Measurements from ENCODE around the gene ADAMTS20.

ADAMTS20 gene

GRCh38 chr12:43571885-43572284 lies 19.9 kb upstream of the ADAMTS20 start:
- Histone ChIP-seq H3K27me3 (replicated peaks; ENCODE audit: insufficient read depth, low read length) (no peaks in the 10 kb centered on the region), H3K4me3 (ENCODE audit: low read length) (no peak overlapping the region), H3K9ac (ENCODE audit: low read length) (no peak overlapping the region), H3K4me1 (ENCODE audit: low read length) (no peaks in the 10 kb centered on the region), H3K79me2 (ENCODE audit: low read length) (no peaks in the 10 kb centered on the region), H2AFZ (ENCODE audit: low read length) (no peak overlapping the region), H3K4me2 (ENCODE audit: low read depth, low read length) (no peak overlapping the region), H4K20me1 (ENCODE audit: insufficient read depth, low read length) (no peaks in the 10 kb centered on the region), H3F3A (ENCODE audit: insufficient read depth, low read length) (no peaks in the 10 kb centered on the region), H3K9me3 (replicated peaks; ENCODE audit: insufficient read depth, low read length) (no peaks in the 10 kb centered on the region), H3K27ac (ENCODE audit: low read length) (no peak overlapping the region), H3K9me2 (replicated peaks; ENCODE audit: insufficient read depth, low read length) (no peaks in the 10 kb centered on the region), H3K36me3 (replicated peaks; ENCODE audit: insufficient read depth, low read length) (no peaks in the 10 kb centered on the region; the same call in 1 of the 2 replicates)
- TF ChIP-seq EZH2phosphoT487 (IDR thresholded peaks at IDR 0.05; ENCODE audit: low read length) (no peak), CTCF (IDR thresholded peaks at IDR 0.05; ENCODE audit: low read length) (no peak), EZH2 (optimal IDR thresholded peaks at IDR 0.05; ENCODE audit: low read depth, low read length) (no peak)
- no peak for DNase-seq

GRCh38 chr12:43556057-43556456 lies 4.1 kb upstream of the ADAMTS20 start:
- TF ChIP-seq EZH2phosphoT487 (IDR thresholded peaks at IDR 0.05; ENCODE audit: low read length) (no peak), EZH2 (optimal IDR thresholded peaks at IDR 0.05; ENCODE audit: low read depth, low read length) (no peak), CTCF (IDR thresholded peaks at IDR 0.05; ENCODE audit: low read length) (no peak)
- Histone ChIP-seq H3K79me2 (ENCODE audit: low read length) (no peaks in the 10 kb centered on the region), H3K9me2 (replicated peaks; ENCODE audit: insufficient read depth, low read length) (no peaks in the 10 kb centered on the region), H3K27ac (ENCODE audit: low read length) (no peak overlapping the region), H3K27me3 (replicated peaks; ENCODE audit: insufficient read depth, low read length) (no peaks in the 10 kb centered on the region), H3K4me1 (ENCODE audit: low read length) (no peaks in the 10 kb centered on the region), H4K20me1 (ENCODE audit: insufficient read depth, low read length) (no peaks in the 10 kb centered on the region), H3K9ac (ENCODE audit: low read length) (no peak overlapping the region), H3K9me3 (replicated peaks; ENCODE audit: insufficient read depth, low read length) (no peaks in the 10 kb centered on the region), H3K4me3 (ENCODE audit: low read length) (no peak overlapping the region), H3K4me2 (ENCODE audit: low read depth, low read length) (no peak overlapping the region), H3K36me3 (replicated peaks; ENCODE audit: insufficient read depth, low read length) (no peaks in the 10 kb centered on the region), H3F3A (ENCODE audit: insufficient read depth, low read length) (no peaks in the 10 kb centered on the region), H2AFZ (ENCODE audit: low read length) (no peak overlapping the region)
- no peak for DNase-seq

GRCh38 chr12:43551279-43551970 lies 578 bp downstream of the ADAMTS20 start:
- Histone ChIP-seq H3K27me3 (replicated peaks; ENCODE audit: insufficient read depth, low read length) (no peaks in the 10 kb centered on the region), H2AFZ (ENCODE audit: low read length) (no peak overlapping the region), H3K27ac (ENCODE audit: low read length) (no peak overlapping the region), H3K9me3 (replicated peaks; ENCODE audit: insufficient read depth, low read length) (no peaks in the 10 kb centered on the region), H3K79me2 (ENCODE audit: low read length) (no peaks in the 10 kb centered on the region), H3K4me2 (ENCODE audit: low read depth, low read length) (no peak overlapping the region), H3K4me1 (ENCODE audit: low read length) (no peaks in the 10 kb centered on the region), H3K4me3 (ENCODE audit: low read length) (no peak overlapping the region), H3K9me2 (replicated peaks; ENCODE audit: insufficient read depth, low read length) (no peaks in the 10 kb centered on the region), H3F3A (ENCODE audit: insufficient read depth, low read length) (no peaks in the 10 kb centered on the region), H4K20me1 (ENCODE audit: insufficient read depth, low read length) (no peaks in the 10 kb centered on the region), H3K9ac (ENCODE audit: low read length) (no peak overlapping the region), H3K36me3 (replicated peaks; ENCODE audit: insufficient read depth, low read length) (no peaks in the 10 kb centered on the region)
- TF ChIP-seq EZH2 (optimal IDR thresholded peaks at IDR 0.05; ENCODE audit: low read depth, low read length), result no peak
- TF ChIP-seq CTCF (IDR thresholded peaks at IDR 0.05; ENCODE audit: low read length), result no peak
- TF ChIP-seq EZH2phosphoT487 (IDR thresholded peaks at IDR 0.05; ENCODE audit: low read length), result no peak
- DNase-seq, result no peak

All from MM.1S (cell line).